Parietal lobe (tissue), 2 donors: ENCODE measurements around the gene TMEM131. TPM values are rescaled to one million over a fixed set of nuclear protein-coding genes. Genes with fewer than 3 reads are reported as not detected.

ENCODE experiments used
- small RNA-seq: library from RNA; depleted of rRNA; stranded (forward); fragments of <200 nt; gene quantifications from one replicate; pipeline ENCODE3, GENCODE V24; 2014; ENCODE audit warnings: low replicate concordance
- total RNA-seq: library from RNA; depleted of rRNA; stranded (reverse); fragments of >200 nt; gene quantifications from one replicate; pipeline ENCODE4 v1.2.3, GENCODE V29; 2014

The TMEM131 gene, protein sequence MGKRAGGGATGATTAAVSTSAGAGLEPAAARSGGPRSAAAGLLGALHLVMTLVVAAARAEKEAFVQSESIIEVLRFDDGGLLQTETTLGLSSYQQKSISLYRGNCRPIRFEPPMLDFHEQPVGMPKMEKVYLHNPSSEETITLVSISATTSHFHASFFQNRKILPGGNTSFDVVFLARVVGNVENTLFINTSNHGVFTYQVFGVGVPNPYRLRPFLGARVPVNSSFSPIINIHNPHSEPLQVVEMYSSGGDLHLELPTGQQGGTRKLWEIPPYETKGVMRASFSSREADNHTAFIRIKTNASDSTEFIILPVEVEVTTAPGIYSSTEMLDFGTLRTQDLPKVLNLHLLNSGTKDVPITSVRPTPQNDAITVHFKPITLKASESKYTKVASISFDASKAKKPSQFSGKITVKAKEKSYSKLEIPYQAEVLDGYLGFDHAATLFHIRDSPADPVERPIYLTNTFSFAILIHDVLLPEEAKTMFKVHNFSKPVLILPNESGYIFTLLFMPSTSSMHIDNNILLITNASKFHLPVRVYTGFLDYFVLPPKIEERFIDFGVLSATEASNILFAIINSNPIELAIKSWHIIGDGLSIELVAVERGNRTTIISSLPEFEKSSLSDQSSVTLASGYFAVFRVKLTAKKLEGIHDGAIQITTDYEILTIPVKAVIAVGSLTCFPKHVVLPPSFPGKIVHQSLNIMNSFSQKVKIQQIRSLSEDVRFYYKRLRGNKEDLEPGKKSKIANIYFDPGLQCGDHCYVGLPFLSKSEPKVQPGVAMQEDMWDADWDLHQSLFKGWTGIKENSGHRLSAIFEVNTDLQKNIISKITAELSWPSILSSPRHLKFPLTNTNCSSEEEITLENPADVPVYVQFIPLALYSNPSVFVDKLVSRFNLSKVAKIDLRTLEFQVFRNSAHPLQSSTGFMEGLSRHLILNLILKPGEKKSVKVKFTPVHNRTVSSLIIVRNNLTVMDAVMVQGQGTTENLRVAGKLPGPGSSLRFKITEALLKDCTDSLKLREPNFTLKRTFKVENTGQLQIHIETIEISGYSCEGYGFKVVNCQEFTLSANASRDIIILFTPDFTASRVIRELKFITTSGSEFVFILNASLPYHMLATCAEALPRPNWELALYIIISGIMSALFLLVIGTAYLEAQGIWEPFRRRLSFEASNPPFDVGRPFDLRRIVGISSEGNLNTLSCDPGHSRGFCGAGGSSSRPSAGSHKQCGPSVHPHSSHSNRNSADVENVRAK (N-terminal part only)
- total RNA-seq, result 84.5 TPM

DNA sequence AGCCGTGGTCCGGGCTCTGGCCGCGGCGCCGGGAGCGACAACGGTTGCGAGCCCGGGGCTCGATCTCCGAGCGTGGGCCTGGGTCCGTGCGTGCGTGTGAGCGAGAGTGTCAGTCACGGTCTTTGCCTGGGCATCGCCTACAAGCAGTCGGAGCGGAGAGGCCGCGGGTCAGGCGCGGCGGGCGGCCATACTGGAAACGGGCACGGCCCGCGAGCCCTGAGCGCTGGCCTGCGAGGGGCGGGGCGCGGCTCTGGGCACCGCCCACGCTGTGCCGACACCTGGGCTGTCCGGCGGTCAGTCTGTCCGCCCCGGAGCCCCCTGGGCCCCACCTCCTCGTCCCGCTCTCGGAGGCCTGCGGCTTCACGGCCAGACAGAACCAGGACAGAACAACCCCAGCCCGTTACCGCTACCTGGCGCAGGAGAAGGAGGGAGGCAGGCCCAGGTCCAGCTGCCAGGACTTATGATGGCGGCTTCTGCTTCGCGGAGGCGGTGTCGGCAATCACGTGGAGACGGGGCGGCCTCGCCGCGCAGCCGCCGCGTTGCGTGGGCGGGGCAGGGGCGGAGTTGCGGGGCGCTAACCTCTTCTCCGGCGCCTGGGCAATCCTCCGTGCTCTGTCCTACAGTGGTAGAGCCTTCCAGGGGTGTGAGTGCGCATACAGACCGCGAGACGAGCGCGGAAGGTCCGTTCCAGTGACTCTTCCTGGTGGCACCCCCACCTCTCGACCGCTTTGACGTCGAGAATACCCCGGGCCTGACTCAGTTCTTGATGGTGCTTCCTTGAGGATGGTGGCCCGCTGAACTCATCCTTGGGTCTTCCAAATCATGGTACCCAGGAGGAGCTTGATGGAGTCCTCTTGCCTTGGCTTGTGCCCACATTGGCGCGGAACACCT lies at the start of gene TMEM131:
TSS of gene TMEM131 (minus strand) at position 215 of the 891 bp plus-strand sequence. CDS start 286 bp downstream, outside the sequence.

DNA sequence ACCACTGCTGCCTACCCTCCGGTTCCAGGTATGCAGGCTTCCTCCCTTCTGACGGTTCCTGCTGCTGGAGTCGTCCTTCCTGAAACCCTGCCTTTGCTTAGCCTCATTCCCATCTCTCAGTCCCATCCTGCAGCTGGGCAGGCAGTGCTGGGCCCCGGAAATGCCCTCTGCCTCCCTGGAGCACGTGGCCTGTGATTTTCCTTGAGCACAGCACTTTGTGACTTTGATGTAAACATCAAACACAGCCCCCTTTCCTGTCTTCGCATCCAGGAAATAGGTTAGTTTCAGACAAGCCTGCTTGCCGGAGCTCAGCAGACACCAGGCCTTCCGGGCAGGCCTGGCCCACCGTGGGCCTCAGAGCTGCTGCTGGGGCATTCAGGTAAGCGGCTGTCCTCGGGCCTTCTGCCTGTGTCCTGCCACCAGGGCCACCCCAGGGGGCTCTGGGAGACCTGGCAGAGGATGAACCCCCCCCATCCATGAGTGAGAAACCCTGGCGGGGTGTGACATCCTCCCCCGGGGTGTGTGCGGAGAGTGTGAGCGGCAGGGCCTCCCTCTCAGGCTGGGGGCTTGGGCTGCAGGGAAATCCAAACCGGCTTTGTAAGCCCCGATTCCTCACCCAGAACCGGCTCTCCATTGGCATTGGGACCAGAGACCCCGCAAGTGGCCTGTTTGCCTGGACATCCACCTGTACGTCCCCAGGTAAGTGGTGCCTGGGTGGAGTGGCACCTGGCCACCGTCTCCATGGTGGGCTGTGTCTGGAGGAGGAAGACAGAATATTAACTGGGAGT lies 282.3 kb downstream of the TMEM131 start, which contains the start of gene ZAP70:
TSS of gene ZAP70 (plus strand) at position 281 of the 788 bp plus-strand sequence. CDS start 10,461 bp downstream, outside the sequence.

Small RNA genes lying within 50 kb of the gene (small RNA-seq; reads per million reads assigned to genes)
- not detected for gene HMGN1P36
- not detected for gene RNU7-96P

Other genes with a start within 250 kb of the TMEM131 start
- gene VWA3B, start 91.2 kb upstream of the TMEM131 start, total RNA-seq, result 1.3 TPM